Right ventricle myocardium inferior (tissue), 1 donor: ENCODE measurements around the gene ACIN1. TPM values are rescaled to one million over a fixed set of nuclear protein-coding genes. Genes with fewer than 3 reads are reported as not detected.

Experiments used
- ATAC-seq: fragments of 200-7000 bp; cut with Tn5 transposase; one replicate; pipeline ENCODE4 v1.9.1; 2020; ENCODE audit warnings: mild to moderate bottlenecking, moderate library complexity
- DNase-seq: peaks from one replicate; pipeline ENCODE4 v3.0.0; 2021; ENCODE audit errors: missing footprints
- intact Hi-C: fragments of 100-400 bp; cut with DNase I; formaldehyde crosslinking; loops from one replicate; pipeline ENCODE4 v1.11.0; 2022
- total RNA-seq: library from RNA; stranded (reverse); fragmentation: NEBNext Ultra II Directional; extraction: Animal tissue kit (Norgen Biotek cat#: 25700); gene quantifications from one replicate; pipeline ENCODE4 v1.2.1, GENCODE V29; 2021
- donor health status: DM: no; HTN: yes; CAD: no; lungs with severe emphysema.

ACIN1 gene
- total RNA-seq, 1 donor from 2014 or later = 73.9 TPM

DNA sequence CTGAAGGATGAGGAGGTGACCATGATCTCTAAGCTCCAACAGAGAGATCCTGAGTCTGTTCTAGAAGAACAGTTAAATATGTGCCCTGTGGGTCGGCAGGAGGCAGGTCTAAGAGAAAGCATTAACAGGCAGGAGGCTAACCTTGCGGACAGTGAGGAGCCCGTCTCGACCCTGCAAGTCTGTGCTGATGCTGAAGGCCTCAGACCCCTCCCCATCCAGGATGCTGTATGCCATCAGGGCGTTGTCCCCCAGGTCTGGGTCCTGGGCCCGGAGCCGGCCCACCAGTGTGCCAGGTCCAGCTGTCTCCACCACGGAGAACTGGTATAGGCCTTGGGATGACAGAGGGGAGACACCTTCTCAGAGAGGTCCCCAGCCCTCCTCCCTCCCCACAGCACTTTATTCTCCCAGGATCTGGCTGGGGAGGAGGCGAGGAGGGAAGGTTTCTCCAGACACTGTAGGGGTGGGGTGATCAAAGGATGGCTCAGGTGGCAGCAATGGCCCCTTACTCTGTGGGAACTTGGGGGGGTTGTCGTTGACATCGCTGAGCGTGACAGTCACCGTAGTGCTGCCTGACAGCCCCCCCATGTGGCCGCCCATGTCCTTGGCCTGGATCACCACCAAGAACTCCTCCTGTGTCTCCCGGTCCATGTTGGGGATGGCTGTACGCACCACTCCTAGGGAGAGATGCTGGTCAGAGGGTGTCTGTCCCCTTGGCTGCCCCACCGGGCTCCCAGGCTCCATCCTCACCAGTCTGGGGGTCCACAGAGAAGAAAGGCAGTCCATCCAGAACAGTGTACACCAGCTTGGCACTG lies 40.7 kb downstream of the ACIN1 start:
- intact Hi-C loops = loop anchor here (10.0 kb wide), 1 partner anchor 499 kb away; no protein-coding TSS in a partner anchor
- no peak for ATAC-seq

GRCh38 chr14:23053426-23053825 lies 41.5 kb downstream of the ACIN1 start:
- ATAC-seq (no peak), DNase-seq (no peak)
- intact Hi-C loops = loop anchor here (10.0 kb wide), 1 partner anchor 499 kb away; no protein-coding TSS in a partner anchor

More for the DNA sequence above, 40.7 kb downstream of the ACIN1 start:
- DNase-seq = no peak

DNA sequence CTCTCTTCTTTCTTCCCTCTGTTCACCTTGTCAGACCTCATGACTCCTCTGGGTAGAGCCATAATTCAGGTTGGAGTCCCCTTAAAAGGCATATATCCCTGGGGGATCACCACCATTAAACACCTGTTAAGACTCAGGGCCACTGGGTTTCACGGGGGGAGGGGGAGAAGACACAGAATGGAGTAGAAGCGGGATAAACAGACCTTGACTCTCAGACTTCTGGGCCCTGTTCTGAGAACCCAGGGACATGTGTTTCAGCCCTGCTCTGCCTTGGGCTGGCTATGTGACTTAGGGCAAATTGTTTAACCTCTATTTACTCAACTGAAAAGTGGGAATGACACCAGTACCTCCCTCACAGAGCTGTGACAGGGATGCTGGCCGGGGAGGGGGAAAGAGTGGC lies 42.3 kb downstream of the ACIN1 start:
- ATAC-seq = no peak
- no peak for DNase-seq
- intact Hi-C loops = loop anchor here (10.0 kb wide), 1 partner anchor 498 kb away; no protein-coding TSS in a partner anchor

GRCh38 chr14:23052182-23052623 lies 42.7 kb downstream of the ACIN1 start:
- ATAC-seq = no peak
- DNase-seq = no peak
- intact Hi-C loops = loop anchor here (10.0 kb wide), 1 partner anchor 497 kb away; no protein-coding TSS in a partner anchor

DNA sequence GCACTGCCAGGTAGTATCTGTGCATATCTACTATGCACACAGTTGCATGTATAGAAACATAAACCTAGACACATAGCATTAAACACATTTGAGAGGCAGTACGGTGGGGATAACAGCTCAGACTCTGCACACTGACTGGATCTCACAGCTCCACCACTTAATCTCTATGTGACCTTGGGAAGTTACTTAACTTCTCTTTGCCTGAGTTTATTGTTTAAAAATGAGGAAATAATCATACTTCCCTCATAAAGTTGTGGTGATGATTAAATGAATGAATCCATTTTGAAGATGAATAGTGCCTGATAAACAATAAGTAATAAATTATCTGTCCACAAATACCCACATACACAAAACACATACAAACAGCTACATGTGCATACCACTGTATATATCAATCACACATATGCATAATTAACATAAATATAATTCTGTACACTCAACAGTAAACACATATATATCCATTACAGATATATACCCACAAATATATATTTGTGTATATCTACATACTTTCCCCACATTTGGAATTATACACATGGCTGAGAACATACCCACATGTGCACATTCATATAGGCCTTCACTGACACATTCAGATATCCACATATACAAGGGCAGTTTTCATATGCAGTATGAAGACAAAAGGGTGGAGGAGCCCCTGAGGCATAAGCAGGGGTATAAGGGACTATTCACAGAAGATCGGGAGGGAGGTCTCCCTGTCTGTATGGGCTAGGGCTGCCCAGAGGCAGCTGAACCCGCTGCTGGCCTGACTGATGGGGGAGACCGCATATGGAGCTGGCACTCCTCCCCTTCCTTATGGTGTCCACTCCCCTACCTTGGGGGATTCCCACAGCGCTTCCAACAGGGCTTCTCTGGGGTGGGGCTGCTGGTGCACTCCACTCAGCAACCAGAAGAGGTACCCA lies 43.5 kb downstream of the ACIN1 start:
- intact Hi-C loops = loop anchor here (10.0 kb wide), 1 partner anchor 497 kb away; no protein-coding TSS in a partner anchor
- DNase-seq = no peak
- ATAC-seq = no peak

- DNase-seq (no peak), ATAC-seq (no peak)
- intact Hi-C loops = no loop called here
Observed at GRCh38 chr14:23049011-23049410, 45.9 kb downstream of the ACIN1 start.

- intact Hi-C loops = no loop called here
- no peak for DNase-seq
- ATAC-seq = no peak
Observed at GRCh38 chr14:23047751-23048693, 46.9 kb downstream of the ACIN1 start.

DNA sequence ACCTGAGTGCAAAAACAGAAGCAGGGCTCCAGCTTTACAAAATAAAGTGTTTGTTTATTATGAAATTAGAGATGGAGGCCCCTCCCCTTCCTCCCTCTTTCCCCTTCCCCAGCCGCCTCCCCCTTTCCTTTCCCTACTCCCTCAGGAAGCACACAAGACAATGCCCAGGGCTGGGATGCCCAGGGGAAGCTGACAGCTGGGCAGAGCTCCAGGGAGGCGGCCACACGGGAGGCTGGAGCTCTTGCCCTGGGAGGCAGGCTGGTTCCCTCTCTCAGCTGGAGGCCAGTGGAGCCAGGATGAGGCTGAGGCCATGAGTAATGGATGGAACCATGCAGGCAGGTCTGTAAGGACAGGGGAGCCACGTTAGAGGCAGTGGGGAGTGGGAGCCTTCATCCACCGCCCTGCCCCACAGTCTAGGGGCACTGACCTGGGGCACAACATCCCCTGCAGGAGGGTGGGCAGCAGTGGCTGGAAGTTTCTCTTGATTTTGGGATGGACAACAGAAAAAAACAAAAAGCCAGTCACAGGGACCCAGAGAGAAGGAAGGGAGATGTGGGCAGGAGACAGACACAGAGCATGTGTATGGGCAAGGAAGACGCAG lies 47.8 kb downstream of the ACIN1 start:
- no peak for DNase-seq
- no peak for ATAC-seq
- intact Hi-C loops = no loop called here

DNA sequence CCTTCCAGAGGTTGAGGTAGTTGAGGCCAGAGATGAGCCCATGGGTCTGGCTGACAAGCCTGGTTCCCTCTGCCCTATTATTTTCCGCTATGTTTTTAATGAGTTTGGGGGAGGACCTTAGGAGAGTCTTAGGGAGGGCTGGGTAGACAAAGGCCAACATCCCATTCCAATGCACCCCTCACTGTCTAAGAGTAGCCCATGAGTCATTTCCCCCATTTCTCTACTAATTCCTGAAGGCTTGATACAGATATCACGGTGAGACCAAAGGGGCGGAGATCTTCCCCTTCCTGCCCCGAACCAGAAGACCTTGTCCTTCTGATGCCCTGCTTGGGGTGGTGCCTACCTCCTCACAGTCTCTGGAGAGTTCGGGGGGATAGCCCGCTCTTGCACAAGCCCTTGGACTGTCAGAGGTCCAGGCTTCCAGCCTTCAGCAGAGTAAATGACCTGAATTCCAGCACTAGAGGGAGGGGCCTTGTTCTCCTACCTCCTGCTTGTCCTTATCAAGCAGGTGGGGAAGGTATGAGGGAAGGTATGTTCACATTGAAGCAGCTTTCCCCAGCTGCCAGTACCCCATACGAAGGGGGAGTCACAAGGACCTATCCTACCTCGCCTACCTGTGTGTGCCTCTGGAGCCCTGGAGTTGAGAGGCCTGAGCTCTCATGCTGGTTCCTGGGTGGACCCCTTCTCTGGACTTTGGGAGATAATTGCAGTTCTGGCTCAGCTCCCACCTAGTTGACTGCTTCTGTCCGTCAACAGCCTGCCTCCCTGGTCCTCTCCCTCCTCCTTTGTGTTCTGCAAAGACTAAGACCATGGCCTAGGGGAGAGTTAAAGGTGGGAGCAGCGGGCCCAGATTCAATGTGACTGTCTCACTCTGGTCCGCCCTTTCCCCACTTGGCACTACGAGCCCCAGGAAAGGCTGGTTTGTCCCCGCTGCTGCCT lies 49.2 kb downstream of the ACIN1 start:
- ATAC-seq (no peak), DNase-seq (no peak)
- intact Hi-C loops = no loop called here

DNA sequence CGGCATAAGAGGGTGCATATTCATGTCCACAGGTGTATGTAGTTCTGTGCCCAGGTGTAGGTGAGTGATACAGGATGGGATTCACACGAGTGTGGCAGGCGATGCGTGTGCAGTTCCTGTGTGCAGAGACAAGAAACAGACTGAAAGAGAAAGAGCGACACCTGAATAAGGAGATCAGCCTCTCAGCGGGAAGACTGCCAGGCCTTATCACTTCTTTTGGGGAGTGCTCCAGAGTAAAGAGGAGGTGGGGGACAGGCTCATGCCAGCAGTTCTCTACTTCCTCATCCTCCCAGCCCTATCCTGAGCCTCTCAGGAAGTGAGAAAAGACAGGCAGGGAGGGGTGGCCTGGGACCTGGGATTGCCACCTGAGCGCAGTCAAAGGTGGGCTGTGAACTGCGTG lies 50.1 kb downstream of the ACIN1 start:
- no peak for DNase-seq
- intact Hi-C loops = no loop called here
- ATAC-seq = no peak

GRCh38 chr14:23043754-23044153 lies 51.2 kb downstream of the ACIN1 start:
- DNase-seq = no peak
- intact Hi-C loops = no loop called here
- no peak for ATAC-seq

DNA sequence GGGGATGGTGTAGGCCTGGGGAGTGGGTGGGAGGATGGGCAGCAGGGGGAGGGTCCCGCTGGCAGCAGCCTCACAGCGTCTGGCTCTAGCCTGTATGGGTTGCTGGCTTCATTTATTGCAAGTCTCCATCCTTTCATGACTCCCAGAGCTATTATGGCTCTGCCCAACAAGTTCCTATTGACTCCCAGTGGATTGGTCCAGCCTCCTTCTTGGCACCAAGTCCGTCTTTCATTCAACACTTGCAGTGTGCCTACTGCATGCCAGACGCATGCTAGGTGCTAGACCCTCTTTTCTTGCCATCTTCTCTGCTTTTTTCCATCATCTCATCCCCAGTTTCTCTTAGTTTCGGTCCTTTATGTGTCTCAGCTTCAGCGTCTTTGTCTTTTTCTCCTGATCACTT lies 51.8 kb downstream of the ACIN1 start:
- DNase-seq = no peak
- intact Hi-C loops = no loop called here
- ATAC-seq = no peak

DNA sequence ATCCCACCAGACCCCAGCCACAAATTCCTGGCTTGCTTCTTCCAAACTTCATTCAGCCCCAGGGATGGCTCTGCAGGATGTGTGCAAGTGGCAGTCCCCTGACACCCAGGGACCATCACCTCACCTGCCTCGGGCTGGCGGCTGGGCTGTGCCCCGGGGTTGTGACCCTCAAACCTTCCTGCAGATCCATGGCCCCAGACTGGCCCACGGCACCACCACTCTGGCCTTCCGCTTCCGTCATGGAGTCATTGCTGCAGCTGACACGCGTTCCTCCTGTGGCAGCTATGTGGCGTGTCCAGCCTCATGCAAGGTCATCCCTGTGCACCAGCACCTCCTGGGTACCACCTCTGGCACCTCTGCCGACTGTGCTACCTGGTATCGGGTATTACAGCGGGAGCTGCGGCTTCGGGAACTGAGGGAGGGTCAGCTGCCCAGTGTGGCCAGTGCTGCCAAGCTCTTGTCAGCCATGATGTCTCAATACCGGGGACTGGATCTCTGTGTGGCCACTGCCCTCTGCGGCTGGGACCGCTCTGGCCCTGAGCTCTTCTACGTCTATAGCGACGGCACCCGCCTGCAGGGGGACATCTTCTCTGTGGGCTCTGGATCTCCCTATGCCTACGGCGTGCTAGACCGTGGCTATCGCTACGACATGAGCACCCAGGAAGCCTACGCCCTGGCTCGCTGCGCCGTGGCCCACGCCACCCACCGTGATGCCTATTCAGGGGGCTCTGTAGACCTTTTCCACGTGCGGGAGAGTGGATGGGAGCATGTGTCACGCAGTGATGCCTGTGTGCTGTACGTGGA lies 52.6 kb downstream of the ACIN1 start, which contains the start of gene PSMB11:
Gene PSMB11, plus strand, starts transcription at position 51 of the 804 bp plus-strand sequence. Its CDS starts 14 bp downstream, at position 65.
- no peak for ATAC-seq
- intact Hi-C loops = no loop called here

GRCh38 chr14:23041729-23042128 lies 53.2 kb downstream of the ACIN1 start:
- intact Hi-C loops = no loop called here
- ATAC-seq (no peak), DNase-seq (no peak)

More for the DNA sequence above, 52.6 kb downstream of the ACIN1 start, which contains the start of gene PSMB11:
- DNase-seq = no peak

DNA sequence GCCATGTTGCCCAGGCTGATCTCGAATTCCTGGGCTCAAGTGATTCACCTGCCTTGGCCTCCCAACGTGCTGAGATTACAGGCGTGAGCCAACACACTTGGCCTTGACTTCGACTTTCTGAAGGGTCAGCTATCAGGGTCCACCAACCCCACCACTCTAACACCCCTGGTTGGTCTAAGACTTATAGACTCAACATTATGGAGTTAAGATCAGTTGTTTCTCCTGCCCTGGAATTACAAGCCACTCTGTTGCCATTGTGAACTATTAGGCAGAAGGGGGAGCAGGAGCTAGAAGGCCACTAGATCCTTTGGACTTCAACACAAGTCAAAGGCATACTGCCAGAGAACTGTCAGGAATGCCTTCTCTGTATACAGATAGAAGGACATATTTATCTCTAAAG lies 54.8 kb downstream of the ACIN1 start:
- no peak for ATAC-seq
- intact Hi-C loops = no loop called here
- DNase-seq = no peak
